T-cell (primary cell): ENCODE results near the gene CTRB2. TPM values are rescaled to one million over a fixed set of nuclear protein-coding genes. Genes with fewer than 3 reads are reported as not detected.

Source experiments
- ATAC-seq, 4 experiments: fragments of 200-7000 bp in 3 of 4; fragments of 150-1000 bp in 1 of 4; cut with Tn5 transposase; replicated peaks in 1 of 4; 1 replicate in 3 of 4; 2 replicates in 1 of 4; pipeline ENCODE4 v1.10.0; 2021; ENCODE audit warnings: moderate library complexity in 3 of 4, mild to moderate bottlenecking in 2 of 4, moderate number of reproducible peaks in 1 of 4
- CTCF ChIA-PET, 2 donors: fragments of 300-600 bp; sonication (Branson Sonifier 250); formaldehyde crosslinking; loops; one replicate each; lab custom pipeline; 2022; ENCODE audit warnings: antibody characterized with exemption in 2 of 2; lab: Charles Lee
- POLR2A ChIA-PET, 2 donors: fragments of 300-600 bp; sonication (Branson Sonifier 250); formaldehyde crosslinking; loops; one replicate each; lab custom pipeline; 2022; ENCODE audit warnings: antibody characterized with exemption in 2 of 2; lab: Charles Lee
- DNase-seq, 35 experiments: peaks; one replicate each; pipeline versions ENCODE4 v3.0.0 to v3.0.0-alpha.2; 2013 to 2023
- H3K27ac ChIP-seq: one replicate; pipeline ENCODE4 v1.5.1; 2013; ENCODE audit warnings: low read length
- H3K27me3 ChIP-seq, 2 experiments: replicated peaks in 1 of 2; 1 replicate in 1 of 2; 2 replicates in 1 of 2; pipeline versions ENCODE4 v1.6.1 to v1.7.0; 2013; ENCODE audit warnings: low read length in 1 of 2, mixed read lengths in 1 of 2; ENCODE audit not compliant: control insufficient read depth in 2 of 2, insufficient read depth in 2 of 2; ENCODE audit errors: extremely low read depth in 1 of 2
- H3K36me3 ChIP-seq, 2 donors: 1 replicate in 1 of 2; 2 replicates in 1 of 2; pipeline versions ENCODE4 v1.6.1 to v1.7.0; 2013; ENCODE audit warnings: low read length in 1 of 2; ENCODE audit not compliant: control insufficient read depth in 2 of 2, insufficient read depth in 1 of 2; ENCODE audit errors: extremely low read depth in 1 of 2
- H3K4me1 ChIP-seq, 2 experiments: 1 replicate in 1 of 2; 2 replicates in 1 of 2; pipeline versions ENCODE4 v1.6.1 to v1.7.0; 2013; ENCODE audit warnings: low read length in 2 of 2, mixed read lengths in 1 of 2; ENCODE audit not compliant: insufficient read depth in 2 of 2, control insufficient read depth in 1 of 2; ENCODE audit errors: extremely low read depth in 1 of 2
- H3K4me3 ChIP-seq, 2 donors: 1 replicate in 1 of 2; 2 replicates in 1 of 2; pipeline versions ENCODE4 v1.5.1 to v1.7.0; 2013; ENCODE audit warnings: mild to moderate bottlenecking in 2 of 2, low read length in 1 of 2, moderate library complexity in 1 of 2; ENCODE audit not compliant: control insufficient read depth in 1 of 2; ENCODE audit errors: extremely low read depth in 1 of 2
- H3K9me3 ChIP-seq: 2 replicates; pipeline ENCODE4 v1.7.0; 2013
- H3K27ac Mint-ChIP-seq, 2 donors: one replicate each; pipeline ENCODE4 v1.8.0; 2020 to 2021; ENCODE audit warnings: mild to moderate bottlenecking in 2 of 2, mixed read lengths in 2 of 2
- H3K27me3 Mint-ChIP-seq, 2 donors: one replicate each; pipeline ENCODE4 v1.8.0; 2021 to 2022; ENCODE audit warnings: mixed read lengths in 2 of 2
- H3K36me3 Mint-ChIP-seq: one replicate; pipeline ENCODE4 v1.8.0; 2021; ENCODE audit warnings: mixed read lengths
- H3K4me1 Mint-ChIP-seq, 3 donors: one replicate each; pipeline ENCODE4 v1.8.0; 2020 to 2022; ENCODE audit warnings: mixed read lengths in 3 of 3, mild to moderate bottlenecking in 1 of 3
- H3K4me3 Mint-ChIP-seq, 3 donors: one replicate each; pipeline ENCODE4 v1.8.0; 2020 to 2022; ENCODE audit warnings: mild to moderate bottlenecking in 3 of 3, mixed read lengths in 3 of 3, moderate library complexity in 3 of 3
- H3K9me3 Mint-ChIP-seq, 3 donors: one replicate each; pipeline ENCODE4 v1.8.0; 2020 to 2022; ENCODE audit warnings: mixed read lengths in 3 of 3
- WGBS: methylation state at CpG from one replicate; pipeline ENCODE4 v1.1.5; 2013; ENCODE audit warnings: missing lambda C conversion rate; ENCODE audit not compliant: insufficient coverage; 5-methylcytosine and 5-hydroxymethylcytosine counted together
- total RNA-seq, 35 experiments: library from RNA in 6 of 35; stranded (reverse) in 6 of 35; fragments of 120-200 nt in 1 of 35; gene quantifications; one replicate each; pipeline versions ENCODE4 v1.2.1 to v1.2.4 and lab custom pipeline; 2013 to 2026

CTRB2 gene
- total RNA-seq, 5 donors from 2014 or later (not counting 1 experiment from before 2014, with no cell fraction given), result 14.4 to 18.7 (median 15.1) TPM; not detected in 2

- H3K4me1 ChIP-seq, result no peaks in the 10 kb centered on the region
- Mint-ChIP-seq H3K36me3 (peaks cover 34% of the 10 kb centered on the region), H3K27me3 (no peaks in the 10 kb centered on the region), H3K4me1 (no peaks in the 10 kb centered on the region), H3K9me3 (peaks cover 26 to 64% (median 50%) of the 10 kb centered on the region in 3 donors), H3K4me3 (no peak overlapping the region), H3K27ac (no peak overlapping the region)
- peaks cover 11% of the 10 kb centered on the region for H3K9me3 ChIP-seq
- no peak for ATAC-seq
- CTCF ChIA-PET, result no interaction called here
- WGBS, result 97% methylated on average over 3 of the region's 3 CpGs
- POLR2A ChIA-PET, result interaction anchor here in 1 of 2 donors (0.9 kb wide), 1 partner anchor 103 kb away, joined by 6 read pairs; no protein-coding TSS in a partner anchor
- no peaks in the 10 kb centered on the region for H3K27me3 ChIP-seq
- no peak overlapping the region for H3K27ac ChIP-seq
- DNase-seq, result no peak
- peaks cover 3 to 5% of the 10 kb centered on the region in 2 donors for H3K36me3 ChIP-seq
- H3K4me3 ChIP-seq, result no peak overlapping the region
Observed at GRCh38 chr16:75175074-75175473, 31.9 kb downstream of the CTRB2 start.

- Histone ChIP-seq H3K4me1 (no peaks in the 10 kb centered on the region), H3K4me3 (no peak overlapping the region), H3K36me3 (peaks cover 20 to 27% of the 10 kb centered on the region in 2 donors), H3K27ac (no peak overlapping the region), H3K27me3 (no peaks in the 10 kb centered on the region), H3K9me3 (peaks cover 24% of the 10 kb centered on the region)
- ChIA-PET CTCF (interaction anchor here in 1 of 2 donors (1.1 kb wide), 1 partner anchor 26 kb away, joined by 3 read pairs; no protein-coding TSS in a partner anchor), POLR2A (interaction anchor here in 1 of 2 donors (0.5 kb wide), 1 partner anchor 364 kb away, joined by 5 read pairs; no protein-coding TSS in a partner anchor)
- Mint-ChIP-seq H3K9me3 (peaks cover 35 to 73% (median 58%) of the 10 kb centered on the region in 3 donors), H3K27me3 (no peaks in the 10 kb centered on the region), H3K4me3 (no peak overlapping the region), H3K4me1 (no peaks in the 10 kb centered on the region), H3K27ac (no peak overlapping the region), H3K36me3 (peaks cover 59% of the 10 kb centered on the region)
- ATAC-seq (no peak), DNase-seq (no peak)
- WGBS, result 100% methylated on average over 1 of the region's 4 CpGs
Observed at GRCh38 chr16:75172578-75172977, 34.4 kb downstream of the CTRB2 start.

GRCh38 chr16:75169899-75170405 is 37.0 kb downstream of the CTRB2 start:
- 100% methylated on average over 3 of the region's 10 CpGs for WGBS
- ATAC-seq, result no peak
- H3K9me3 ChIP-seq, result peaks cover 30% of the 10 kb centered on the region
- POLR2A ChIA-PET, result no interaction called here
- Mint-ChIP-seq H3K4me1 (no peaks in the 10 kb centered on the region), H3K9me3 (peaks cover 32 to 62% (median 42%) of the 10 kb centered on the region in 3 donors), H3K4me3 (no peak overlapping the region), H3K27me3 (no peaks in the 10 kb centered on the region), H3K36me3 (peaks cover 72% of the 10 kb centered on the region), H3K27ac (no peak overlapping the region)
- peaks cover 31 to 39% of the 10 kb centered on the region in 2 donors for H3K36me3 ChIP-seq
- no peak for DNase-seq
- no peak overlapping the region for H3K27ac ChIP-seq
- H3K27me3 ChIP-seq, result no peaks in the 10 kb centered on the region
- CTCF ChIA-PET, result interaction anchor here in 1 of 2 donors (0.6 kb wide), 1 partner anchor 508 kb away, joined by 5 read pairs; no protein-coding TSS in a partner anchor
- no peaks in the 10 kb centered on the region for H3K4me1 ChIP-seq
- H3K4me3 ChIP-seq, result no peak overlapping the region

GRCh38 chr16:75160386-75160785 is 46.6 kb downstream of the CTRB2 start:
- Mint-ChIP-seq H3K27me3 (no peaks in the 10 kb centered on the region), H3K27ac (no peak overlapping the region), H3K4me3 (no peak overlapping the region), H3K36me3 (peaks cover 61% of the 10 kb centered on the region), H3K4me1 (peaks cover 0 to 2% (median 0%) of the 10 kb centered on the region in 3 donors), H3K9me3 (peaks cover 0 to 4% (median 3%) of the 10 kb centered on the region in 3 donors)
- Histone ChIP-seq H3K4me1 (no peaks in the 10 kb centered on the region), H3K9me3 (no peaks in the 10 kb centered on the region), H3K27me3 (no peaks in the 10 kb centered on the region), H3K27ac (no peak overlapping the region), H3K36me3 (peaks cover 6 to 8% of the 10 kb centered on the region in 2 donors), H3K4me3 (no peak overlapping the region)
- ATAC-seq (no peak), DNase-seq (no peak)
- ChIA-PET POLR2A (no interaction called here), CTCF (no interaction called here)
- WGBS, result no CpG with 5 or more reads among the region's 1 CpG

Other genes starting within 250 kb of the CTRB2 start
- gene WDR59, start 222.0 kb downstream of the CTRB2 start, total RNA-seq, result 100 to 1,000 TPM in 4 of 5 donors, 10 to 100 TPM in 1; 97.7 to 120 (median 108) TPM
- 1 to 10 TPM; 5.5 to 7.8 (median 7.5) TPM for gene ZNRF1, start 208.1 kb downstream of the CTRB2 start, total RNA-seq
- gene LDHD, start 90.4 kb downstream of the CTRB2 start, total RNA-seq, result under 1 TPM in 3 of 5 donors, not detected in 2; 0.13 to 0.47 (median 0.26) TPM
- gene ZFP1, start 58.6 kb downstream of the CTRB2 start, total RNA-seq, result 10 to 100 TPM; 10.1 to 15.6 (median 14.4) TPM
- 1 to 10 TPM in 3 of 5 donors, not detected in 2; 6.1 to 8.3 (median 7.9) TPM for gene CTRB1, start 11.8 kb upstream of the CTRB2 start, total RNA-seq
- 1 to 10 TPM in 2 of 5 donors, under 1 TPM in 3; 0.49 to 1.6 (median 0.98) TPM for gene BCAR1, start 44.5 kb upstream of the CTRB2 start, total RNA-seq
- 10 to 100 TPM; 30.8 to 36.5 (median 34.2) TPM for gene CFDP1, start 226.3 kb upstream of the CTRB2 start, total RNA-seq